ENCODE results near the gene RARRES2. TPM values are rescaled to one million over a fixed set of nuclear protein-coding genes. Genes with fewer than 3 reads are reported as not detected.
"Not testable (repeated sequence)": the region's sequence is repeated elsewhere in the genome, so short reads cannot be mapped to it uniquely, and the experiment has no call there.

Gene RARRES2
- polyA plus RNA-seq, 1 donor, result 47.9 TPM

DNA sequence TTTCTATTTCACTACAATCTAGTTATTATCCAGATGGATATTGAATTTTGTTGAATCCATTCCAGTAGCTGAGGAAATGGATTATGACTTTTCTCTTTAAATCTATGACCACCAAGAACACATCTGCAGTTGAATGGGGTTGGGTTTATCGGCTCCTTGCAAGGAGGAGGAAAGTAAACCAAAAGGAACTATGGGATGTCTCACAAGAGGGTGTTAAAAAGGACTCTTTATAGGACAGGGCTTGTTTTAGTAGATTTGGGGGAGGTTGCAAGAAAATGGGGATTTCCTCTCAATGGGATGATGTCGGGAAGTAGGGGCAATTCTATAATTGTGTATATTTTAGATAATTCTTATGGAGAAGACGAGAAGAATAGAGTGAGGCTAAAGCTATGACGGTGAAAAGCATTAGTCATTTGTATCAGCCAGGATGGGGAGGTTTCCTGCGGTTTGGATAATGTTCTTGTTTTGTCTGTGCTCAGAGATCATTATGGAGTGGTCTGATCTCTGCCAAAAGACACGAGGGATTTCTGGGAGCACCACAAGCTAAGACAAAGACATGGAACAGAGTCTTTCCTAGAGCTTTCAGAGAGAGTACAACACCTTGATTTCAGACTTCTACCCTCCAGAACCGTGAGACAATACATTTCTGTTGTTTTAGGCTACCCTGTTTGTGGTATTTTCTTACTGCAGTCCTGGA is 23.5 kb downstream of the RARRES2 start:
- no peak for DNase-seq (ENCODE audit: low read depth)

DNA sequence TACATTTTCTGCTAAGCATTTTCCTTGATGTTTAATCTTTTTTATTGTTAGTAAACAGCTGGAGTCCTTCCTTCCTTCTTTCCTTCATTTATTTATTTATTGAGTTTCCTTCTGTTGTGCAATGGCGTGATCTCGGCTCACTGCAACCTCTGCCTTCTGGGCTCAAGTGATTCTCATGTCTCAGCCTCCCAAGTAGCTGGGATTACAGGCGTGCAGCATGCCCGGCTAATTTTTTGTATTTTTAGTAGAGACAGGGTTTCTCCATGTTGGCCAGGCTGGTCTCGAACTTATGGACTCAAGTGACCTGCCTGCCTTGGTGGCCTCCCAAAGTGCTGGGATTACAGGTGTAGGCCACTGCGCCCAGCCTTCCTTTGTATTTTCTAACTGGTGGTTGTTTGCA is 24.4 kb downstream of the RARRES2 start:
- not testable (repeated sequence) for DNase-seq (ENCODE audit: low read depth)

DNA sequence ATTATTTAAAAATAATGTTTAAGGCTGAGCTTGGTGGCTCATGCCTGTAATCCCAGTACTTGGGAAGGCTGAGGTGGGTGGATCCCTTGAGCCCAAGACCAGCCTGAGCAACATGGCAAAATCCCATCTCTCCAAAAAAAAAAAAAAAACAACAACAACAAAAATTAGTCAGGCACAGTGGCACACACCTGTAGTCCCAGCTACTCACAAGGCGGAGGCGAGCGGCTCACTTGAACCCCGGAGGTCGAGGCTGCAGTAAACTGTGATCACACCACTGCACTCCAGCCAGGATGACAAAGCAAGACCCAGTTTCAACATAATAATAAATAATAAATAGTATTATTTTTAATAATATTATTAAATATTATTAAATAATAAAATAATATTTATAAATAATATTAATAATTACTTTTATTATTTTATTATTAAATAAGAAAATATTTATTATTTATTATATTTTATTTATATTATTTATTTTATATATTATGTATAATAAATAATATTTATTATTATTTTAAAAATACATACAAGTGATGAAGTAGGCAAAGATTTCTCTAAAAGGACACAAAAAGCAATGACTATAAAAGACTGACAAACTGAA is 26.7 kb downstream of the RARRES2 start:
- DNase-seq (ENCODE audit: low read depth), result no peak

DNA sequence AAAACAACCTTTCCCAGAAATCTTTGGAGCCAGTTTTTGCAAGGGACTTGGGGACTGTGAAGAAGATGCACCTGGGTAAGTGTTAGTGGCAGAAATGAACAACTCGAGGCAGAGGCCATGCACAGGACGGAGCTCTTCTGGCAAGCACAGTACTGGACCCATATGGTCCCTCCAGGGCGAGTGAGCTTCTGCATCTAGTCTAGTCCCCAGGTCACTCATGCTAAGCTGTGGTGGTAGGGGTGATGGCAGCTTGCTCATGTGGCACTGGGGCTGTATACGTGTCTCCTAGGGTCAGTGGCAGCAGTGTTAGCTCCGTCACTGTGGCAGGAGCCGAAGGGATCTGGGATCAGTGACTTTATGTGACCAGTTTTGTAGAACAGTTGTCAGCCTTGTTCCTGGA is 27.6 kb downstream of the RARRES2 start:
- no peak for DNase-seq (ENCODE audit: low read depth)

DNA sequence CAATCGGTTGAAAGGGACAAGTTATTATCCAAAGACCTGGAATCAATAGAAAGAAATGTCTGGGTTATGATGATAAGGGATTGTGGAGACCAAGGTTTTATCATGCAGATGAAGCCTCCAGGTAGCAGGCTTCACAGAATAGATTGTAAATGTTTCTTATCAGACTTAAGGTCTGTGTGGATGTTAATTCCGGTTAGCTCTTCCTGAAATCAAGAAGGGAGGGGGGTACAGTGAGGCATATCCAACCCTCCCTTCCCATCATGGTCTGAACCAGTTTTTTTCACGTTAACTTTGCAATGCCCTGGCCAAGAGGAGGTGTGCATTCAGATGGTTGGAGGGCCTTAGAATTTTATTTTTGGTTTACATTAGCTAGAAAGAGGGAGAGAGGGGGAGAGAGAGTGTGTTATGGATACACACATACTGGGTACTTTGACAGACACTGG is 28.0 kb downstream of the RARRES2 start:
- no peak for DNase-seq (ENCODE audit: low read depth)

DNA sequence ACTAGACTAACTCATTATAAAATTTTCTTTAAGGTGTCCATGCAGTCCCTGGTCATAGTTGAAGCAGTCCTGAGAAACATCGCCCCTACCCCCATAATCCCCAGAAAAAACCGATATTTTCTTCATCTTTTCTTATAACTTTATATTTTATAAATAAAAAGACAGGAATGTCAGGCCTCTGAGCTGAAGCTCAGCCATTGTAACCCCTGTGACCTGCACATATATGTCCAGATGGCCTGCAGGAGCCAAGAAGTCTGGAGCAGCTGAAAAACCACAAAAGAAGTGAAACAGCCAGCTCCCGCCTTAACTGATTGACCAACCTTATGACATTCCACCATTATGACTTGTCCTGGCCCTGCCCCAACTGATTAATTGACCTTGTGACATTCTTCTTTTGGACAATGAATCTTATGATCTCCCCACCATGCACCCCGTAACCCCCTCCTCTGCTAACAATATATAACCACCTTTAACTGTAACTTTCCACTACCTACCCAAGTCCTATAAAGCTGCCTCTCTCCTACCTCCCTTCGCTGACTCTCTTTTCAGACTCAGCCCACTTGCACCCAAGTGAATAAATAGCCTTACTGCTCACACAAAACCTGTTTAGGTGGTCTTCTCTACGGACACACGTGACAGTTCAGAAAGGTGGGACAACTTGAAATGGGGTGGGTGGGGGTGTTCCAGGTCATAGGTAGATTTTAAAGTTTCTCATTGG is 28.6 kb downstream of the RARRES2 start:
- DNase-seq (ENCODE audit: low read depth), result not testable (repeated sequence)

DNA sequence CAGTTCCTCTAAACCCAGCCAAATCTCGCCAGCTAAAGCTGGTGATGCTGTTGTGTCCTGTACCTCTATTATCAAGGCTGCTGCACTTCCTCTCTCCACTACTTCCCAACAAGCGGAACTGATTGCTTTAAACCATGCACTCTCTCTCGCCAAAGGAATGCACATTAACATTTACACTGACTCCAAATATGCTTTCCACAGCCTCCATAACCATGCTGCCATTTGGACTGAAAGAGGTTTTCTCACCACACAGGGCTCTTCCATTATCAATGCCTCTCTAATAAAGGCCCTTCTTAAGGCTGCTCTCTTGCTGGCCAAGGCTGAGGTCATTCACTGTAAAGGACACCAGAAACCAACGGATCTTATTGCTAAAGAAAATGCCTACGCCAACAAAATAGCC is 29.7 kb downstream of the RARRES2 start:
- no peak for DNase-seq (ENCODE audit: low read depth)

DNA sequence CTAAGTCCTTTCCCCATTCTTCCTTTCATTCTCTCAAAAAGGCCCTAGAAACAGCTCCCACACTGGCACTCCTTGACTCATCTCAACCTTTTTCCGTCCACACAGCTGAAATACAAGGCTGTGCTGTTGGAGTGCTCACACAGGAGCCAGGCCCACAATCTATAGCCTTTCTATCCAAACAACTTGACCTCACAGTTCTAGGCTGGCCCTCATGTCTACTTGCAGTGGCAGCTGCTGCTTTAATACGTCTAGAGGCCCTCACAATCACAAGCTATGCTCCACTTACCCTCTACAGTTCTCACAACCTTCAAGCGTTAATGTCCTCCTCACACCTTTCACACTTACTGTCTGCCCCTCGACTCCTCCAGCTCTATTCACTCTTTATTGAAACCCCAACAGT is 30.3 kb downstream of the RARRES2 start:
- no peak for DNase-seq (ENCODE audit: low read depth)

DNA sequence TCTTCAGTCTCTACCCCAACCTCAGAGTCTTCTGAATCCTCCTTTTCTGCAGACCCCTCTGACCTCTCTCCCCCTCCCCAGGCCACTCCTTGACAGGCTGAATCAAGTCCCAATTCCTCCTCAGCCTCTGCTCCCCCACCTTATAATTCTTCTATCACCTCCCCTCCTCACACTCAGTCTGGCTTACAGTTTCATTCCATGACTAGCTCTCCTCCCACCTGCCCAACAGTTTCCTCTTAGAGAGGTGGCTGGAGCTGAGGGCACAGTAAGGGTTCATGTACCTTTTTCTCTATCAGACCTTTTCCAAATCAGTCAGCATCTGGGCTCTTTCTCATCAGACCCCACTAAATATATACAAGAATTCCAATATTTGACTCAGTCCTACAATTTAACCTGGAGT is 32.9 kb downstream of the RARRES2 start:
- no peak for DNase-seq (ENCODE audit: low read depth)

DNA sequence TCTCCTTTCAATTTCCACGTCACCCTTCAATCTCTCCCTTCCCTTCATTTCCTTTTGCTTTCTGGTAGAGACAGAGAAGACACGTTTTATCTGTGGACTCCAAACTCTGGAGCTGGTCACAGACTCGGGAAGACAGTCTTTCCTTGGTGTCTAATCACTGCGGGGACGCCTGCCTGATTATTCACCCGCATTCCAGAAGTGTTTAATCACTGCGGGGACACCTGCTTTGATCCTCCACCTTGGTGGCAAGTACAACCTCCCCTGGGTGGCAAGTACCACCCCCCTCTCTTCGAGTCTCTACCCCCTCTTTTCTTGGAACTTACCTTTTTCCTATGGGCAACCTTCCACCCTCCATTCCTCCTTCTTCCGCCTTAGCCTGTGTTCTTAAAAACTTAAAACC is 33.5 kb downstream of the RARRES2 start:
- no peak for DNase-seq (ENCODE audit: low read depth)

DNA sequence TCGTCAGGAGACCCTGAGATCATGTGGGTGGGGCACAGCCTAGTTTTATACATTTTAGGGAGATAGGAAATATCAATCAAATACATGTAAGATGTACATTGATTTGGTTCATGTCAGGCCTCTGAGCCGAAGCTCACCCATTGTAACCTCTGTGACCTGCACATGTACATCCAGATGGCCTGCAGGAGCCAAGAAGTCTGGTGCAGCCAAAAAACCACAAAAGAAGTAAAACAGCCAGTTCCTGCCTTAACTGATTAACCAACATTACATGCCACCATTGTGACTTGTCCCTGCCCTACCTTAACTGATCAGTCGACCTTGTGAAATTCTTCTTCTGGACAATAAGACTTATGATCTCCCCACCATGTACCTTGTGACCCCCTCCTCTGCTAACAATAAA is 34.3 kb downstream of the RARRES2 start:
- DNase-seq (ENCODE audit: low read depth), result no peak

DNA sequence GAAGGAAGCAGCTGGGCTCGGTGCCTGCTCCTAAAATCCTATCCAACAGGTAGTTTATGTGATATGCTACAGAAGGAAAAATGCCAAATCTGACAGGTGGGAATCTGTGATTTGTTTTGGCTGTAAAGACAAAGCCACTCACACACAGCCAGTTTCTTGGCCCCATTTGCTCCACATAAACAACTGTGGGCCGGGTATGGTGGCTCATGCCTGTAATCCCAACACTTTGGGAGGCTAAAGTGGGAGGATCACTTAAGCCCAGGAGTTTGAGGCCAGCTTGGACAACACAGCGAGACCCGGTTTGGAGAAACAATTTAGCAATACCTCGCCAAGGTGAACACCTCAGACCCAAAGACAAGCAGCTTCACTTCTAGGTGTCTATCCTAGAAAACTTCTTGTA is 35.1 kb downstream of the RARRES2 start:
- not testable (repeated sequence) for DNase-seq (ENCODE audit: low read depth)

DNA sequence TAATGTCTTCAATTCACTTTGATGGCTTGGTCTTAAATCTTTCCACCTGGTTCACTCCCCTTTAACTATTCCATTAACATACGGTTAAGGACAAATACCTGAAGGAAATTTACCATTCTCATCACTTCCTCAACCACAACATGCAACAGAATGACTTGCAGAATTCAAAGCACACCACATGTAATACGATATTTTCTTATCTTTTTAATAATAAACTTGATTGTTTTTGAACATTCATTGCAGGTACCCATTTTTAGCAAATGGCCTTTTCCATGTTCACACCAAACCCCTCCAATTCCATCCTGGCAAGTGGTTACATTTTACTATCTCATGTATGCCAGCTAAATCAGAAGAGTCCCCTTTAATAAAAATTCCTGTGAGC is 35.5 kb downstream of the RARRES2 start:
- DNase-seq (ENCODE audit: low read depth), result not testable (repeated sequence)

DNA sequence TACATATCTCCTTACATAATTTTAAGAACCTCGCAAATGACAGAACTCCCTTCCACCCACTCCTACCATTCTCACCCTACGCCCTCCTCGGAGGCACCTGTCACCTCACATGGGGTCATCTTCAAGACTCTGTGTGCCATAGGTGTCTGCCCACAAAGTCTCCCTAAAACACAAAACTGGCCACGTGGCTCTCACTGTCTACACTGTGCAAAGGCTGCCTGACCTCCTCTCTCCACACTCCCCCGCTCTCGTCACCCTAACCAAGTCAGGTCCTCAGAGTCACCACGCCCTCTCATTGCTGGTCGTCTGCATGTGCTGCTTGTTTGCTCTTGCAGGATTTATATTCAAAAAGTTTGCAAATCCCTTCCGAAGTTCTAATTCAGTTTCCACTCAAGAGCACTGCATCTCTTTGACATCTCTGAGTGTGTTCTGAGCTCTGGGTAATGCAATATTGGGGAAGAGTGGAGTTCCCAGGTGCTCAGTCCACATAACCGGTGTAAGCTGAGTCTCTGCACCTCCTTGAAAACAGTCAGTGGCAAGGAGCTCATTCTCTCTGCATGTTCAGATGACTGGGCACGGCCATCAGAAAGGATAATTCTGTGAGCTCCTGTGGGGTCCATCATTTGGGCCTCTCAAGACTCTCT is 36.0 kb downstream of the RARRES2 start:
- DNase-seq (ENCODE audit: low read depth), result not testable (repeated sequence)

DNA sequence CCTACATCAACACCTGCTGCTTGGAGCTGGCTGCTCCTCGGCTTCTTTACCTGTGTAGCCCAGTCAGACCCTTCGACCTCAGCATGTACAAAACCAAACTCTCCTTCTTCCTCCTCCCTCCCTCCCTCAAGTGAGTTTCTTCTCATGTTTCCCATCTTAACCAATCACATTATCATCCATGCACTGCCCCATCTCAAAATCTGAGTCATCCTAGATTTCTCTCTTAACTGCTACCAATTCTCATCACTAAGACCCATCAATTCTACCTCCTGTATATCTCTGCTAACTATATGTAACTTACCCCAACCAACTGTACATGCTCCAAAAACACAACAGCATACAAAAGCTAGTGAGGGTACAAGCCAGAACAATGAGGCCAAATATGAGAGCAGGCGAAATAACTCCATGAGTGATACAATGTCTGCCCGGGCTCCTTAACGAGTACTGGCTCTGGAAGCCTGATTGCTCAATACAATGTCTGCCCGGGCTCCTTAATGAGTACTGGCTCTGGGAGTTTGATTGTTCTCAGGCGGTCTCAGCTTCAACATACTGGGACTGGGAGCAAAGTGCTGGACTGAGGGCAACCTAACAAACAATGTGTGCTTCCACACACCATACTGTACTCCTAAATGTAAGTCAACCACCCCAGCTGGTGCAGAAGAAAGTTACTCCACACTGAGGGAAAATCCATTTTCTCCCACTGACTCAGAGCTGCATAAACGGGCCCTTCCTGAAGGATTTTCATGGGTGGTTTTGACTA is 36.8 kb downstream of the RARRES2 start:
- not testable (repeated sequence) for DNase-seq (ENCODE audit: low read depth)

DNA sequence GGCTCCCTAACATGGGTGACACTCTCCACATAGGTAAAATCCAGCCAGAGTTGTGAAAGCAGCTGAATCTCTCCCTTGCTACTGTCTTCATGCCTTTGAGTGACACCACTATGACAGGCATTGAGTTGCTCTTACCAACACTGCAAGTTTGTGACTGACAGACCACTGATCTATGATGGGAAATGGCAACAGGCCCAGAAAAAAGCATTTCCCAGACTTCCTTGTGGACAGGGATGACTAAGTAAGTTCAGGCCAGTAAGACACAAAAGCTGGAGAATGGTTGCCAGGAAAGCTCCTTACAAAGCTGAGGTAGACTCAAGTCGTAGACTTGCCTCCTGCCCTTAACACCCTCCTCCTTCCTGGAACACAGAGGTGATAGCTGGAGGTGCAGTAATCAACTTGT is 38.5 kb downstream of the RARRES2 start:
- not testable (repeated sequence) for DNase-seq (ENCODE audit: low read depth)

DNA sequence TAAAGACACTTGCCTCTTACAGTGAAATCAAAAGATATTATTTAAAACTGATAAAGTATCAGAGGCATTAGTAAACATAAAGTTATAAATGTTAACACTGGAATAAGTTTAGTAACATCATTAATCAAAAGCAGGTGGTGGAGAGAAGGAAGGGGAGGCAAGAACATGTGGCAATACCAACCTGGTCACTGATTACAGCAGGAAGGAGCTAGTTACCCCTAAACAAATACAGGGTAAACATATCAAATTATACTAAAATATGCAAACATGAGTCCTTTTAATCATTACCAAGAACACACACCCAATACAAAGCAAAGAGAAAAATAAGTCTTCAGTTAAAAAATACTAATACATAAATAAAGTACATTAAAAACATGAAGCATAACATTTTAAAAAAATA is 43.5 kb downstream of the RARRES2 start:
- DNase-seq (ENCODE audit: low read depth), result not testable (repeated sequence)

DNA sequence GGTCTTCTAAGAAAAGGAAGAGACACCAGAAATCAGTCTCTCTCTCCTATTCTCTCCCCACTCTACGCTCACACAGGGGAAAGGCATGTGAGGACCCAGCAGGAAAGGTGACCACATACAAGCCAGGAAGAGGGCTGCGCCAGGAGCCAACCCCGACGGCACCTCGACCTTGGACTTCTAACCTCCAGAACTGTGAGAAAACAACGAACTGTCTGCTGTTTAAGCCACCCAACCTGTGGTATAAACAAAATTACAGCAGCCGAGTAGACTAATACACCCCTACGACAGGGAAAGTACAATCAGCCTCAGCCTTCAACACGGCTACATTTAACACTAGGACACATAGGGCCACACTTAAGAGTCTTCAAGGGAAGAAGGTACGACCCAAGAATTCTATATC is 44.6 kb downstream of the RARRES2 start:
- DNase-seq (ENCODE audit: low read depth), result not testable (repeated sequence)

DNA sequence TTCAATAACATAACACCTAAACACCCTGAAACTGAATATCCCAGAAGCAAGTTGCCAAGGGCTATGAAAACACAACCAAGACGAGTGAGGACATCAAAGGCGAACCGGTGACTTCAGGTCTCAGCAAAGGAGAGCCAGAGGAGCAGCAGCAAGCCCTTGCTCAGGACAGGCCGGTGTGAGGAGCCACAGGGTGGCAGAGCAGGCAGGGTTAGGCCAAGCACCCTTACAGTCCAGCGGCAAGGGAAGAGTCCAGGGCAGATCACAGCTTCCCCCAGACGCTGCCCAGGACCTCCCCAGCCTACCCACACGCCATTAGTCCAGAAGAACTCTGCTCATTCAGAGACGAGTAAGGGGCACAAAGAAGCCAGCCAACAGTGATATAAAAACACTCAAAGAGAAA is 45.8 kb downstream of the RARRES2 start:
- DNase-seq (ENCODE audit: low read depth), result not testable (repeated sequence)

DNA sequence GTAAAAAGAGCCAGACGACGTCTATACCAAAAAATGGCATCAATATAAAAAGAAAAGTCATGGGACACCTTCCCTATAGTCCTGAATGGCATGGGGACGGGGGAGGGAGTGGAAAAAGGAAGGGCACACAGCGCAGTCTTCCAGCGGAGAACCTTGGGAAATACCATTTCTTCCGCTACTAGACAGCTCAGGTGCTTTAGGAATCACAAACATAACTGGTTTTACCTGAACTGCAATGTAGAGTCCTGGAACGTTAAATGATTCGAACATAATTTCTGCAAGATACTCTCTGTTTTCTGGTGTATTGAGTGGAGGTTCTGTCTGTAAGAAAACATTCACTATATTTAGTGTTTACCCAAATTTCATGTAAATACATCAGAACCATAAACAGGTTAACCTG is 46.4 kb downstream of the RARRES2 start:
- DNase-seq (ENCODE audit: low read depth), result not testable (repeated sequence)

DNA sequence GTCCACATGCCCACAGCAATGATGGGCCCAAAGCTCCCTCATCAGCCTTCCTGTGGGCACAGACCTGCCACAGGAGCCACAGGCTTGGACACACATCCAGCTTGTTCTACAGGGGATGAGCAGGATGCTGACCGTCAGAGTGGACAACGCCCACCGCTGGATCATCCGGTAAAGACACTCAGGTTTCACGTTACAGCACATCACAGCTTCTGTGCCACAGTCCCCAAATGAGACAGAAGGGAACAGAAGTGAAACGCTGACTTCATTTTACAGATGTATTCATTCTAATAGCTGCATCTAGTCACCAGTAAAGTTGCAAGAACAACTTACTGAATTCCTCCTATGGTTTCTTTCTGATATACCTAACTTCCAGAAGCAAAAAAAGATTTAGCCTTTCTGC is 51.1 kb downstream of the RARRES2 start:
- not testable (repeated sequence) for DNase-seq (ENCODE audit: low read depth)

DNA sequence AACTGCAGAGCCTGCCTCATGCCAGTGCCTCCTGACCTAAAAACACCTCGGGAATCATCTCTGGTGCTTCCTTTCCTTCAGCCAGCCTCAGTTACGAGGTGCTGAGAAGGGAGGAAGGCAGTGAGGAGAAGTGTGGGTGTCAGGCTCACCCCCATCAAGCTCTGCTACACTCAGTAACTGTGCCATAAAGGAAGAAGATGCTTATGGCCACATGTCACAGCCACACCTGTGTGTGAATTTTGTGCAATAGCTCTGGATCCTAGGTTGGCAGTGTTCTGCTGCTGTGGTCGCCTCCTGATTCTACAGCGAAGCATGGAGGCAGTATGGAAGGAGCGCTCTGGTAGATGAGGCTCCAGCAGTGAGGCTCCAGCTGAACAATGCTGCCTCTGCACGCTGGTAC is 52.6 kb downstream of the RARRES2 start:
- not testable (repeated sequence) for DNase-seq (ENCODE audit: low read depth)

Data from forelimb muscle (tissue), 1 donor.